Aorta (tissue), 5 donors: ENCODE data around the gene KCNN4. TPM values are rescaled to one million over a fixed set of nuclear protein-coding genes. Genes with fewer than 3 reads are reported as not detected.

Experiments used
- ATAC-seq: fragments of 200-7000 bp; cut with Tn5 transposase; one replicate; pipeline ENCODE4 v1.9.1; 2022; ENCODE audit warnings: moderate library complexity; ENCODE audit not compliant: low FRiP score
- DNase-seq, 2 donors: peaks; one replicate each; pipeline ENCODE4 v3.0.0-alpha.2; 2020
- H3K27ac ChIP-seq, 2 donors: one replicate each; pipeline ENCODE4 v1.5.1; 2013; ENCODE audit warnings: low read length in 2 of 2, mild to moderate bottlenecking in 2 of 2, moderate library complexity in 2 of 2, control low read depth in 1 of 2, inconsistent platforms in 1 of 2, low read depth in 1 of 2
- H3K27me3 ChIP-seq, 2 donors: one replicate each; pipeline ENCODE4 v1.6.1; 2013; ENCODE audit warnings: control low read depth in 1 of 2, low read length in 1 of 2, mild to moderate bottlenecking in 1 of 2, moderate library complexity in 1 of 2; ENCODE audit not compliant: insufficient read depth in 2 of 2, control insufficient read depth in 1 of 2
- H3K36me3 ChIP-seq, 2 donors: one replicate each; pipeline ENCODE4 v1.6.1; 2013; ENCODE audit warnings: control low read depth in 1 of 2, low read length in 1 of 2, mild to moderate bottlenecking in 1 of 2; ENCODE audit not compliant: insufficient read depth in 2 of 2, control insufficient read depth in 1 of 2
- H3K4me1 ChIP-seq, 2 donors: one replicate each; pipeline ENCODE4 v1.6.1; 2013; ENCODE audit warnings: low read length in 2 of 2, control low read depth in 1 of 2, mild to moderate bottlenecking in 1 of 2, moderate library complexity in 1 of 2; ENCODE audit not compliant: insufficient read depth in 2 of 2, control insufficient read depth in 1 of 2
- H3K4me3 ChIP-seq, 2 donors: one replicate each; pipeline ENCODE4 v1.5.1; 2013; ENCODE audit warnings: low read length in 2 of 2, control low read depth in 1 of 2, mild to moderate bottlenecking in 1 of 2
- H3K9me3 ChIP-seq: one replicate; pipeline ENCODE4 v1.6.1; 2013; ENCODE audit warnings: mild to moderate bottlenecking, low read length; ENCODE audit not compliant: control insufficient read depth
- WGBS, 2 donors: extraction: QIAGEN DNeasy Blood & Tissue Kit; methylation state at CpG; one replicate each; pipeline ENCODE4 v1.1.7; 2013; 5-methylcytosine and 5-hydroxymethylcytosine counted together
- intact Hi-C, 2 donors: fragments of 100-400 bp; cut with DNase I; formaldehyde crosslinking; loops; one replicate each; pipeline versions ENCODE4 v1.14.2 to v1.15.0; 2022
- polyA plus RNA-seq, 2 donors: library from polyadenylated mRNA; stranded (reverse); fragments of 200-250 nt; gene quantifications; one replicate each; pipeline ENCODE4 v1.2.3, GENCODE V29; 2013
- total RNA-seq, 2 donors: library from RNA; stranded (reverse); fragmentation: NEBNext Ultra II Directional; extraction: Animal tissue kit (Norgen Biotek cat#: 25700); gene quantifications; one replicate each; pipeline ENCODE4 v1.2.1, GENCODE V29; 2021
- donor health status: healthy with polysubstance abuse.
- donor health status: Bipolar disorder and iron deficiency.
- donor health status: DM: no; HTN: no; CAD: no.
- donor health status: DM: no; HTN: no; CAD: no.
- donor health status: DM: yes; HTN: yes; CAD: no.

The KCNN4 gene
- total and polyA plus RNA-seq, 4 donors: 1.5 to 8.6 (median 4.2) TPM

GRCh38 chr19:43739439-43740235, 41.1 kb downstream of the KCNN4 start:
- Histone ChIP-seq H3K9me3 (no peaks in the 10 kb centered on the region), H3K4me3 (no peak overlapping the region), H3K36me3 (peaks cover 5 to 12% of the 10 kb centered on the region in 2 donors), H3K4me1 (no peaks in the 10 kb centered on the region), H3K27me3 (no peaks in the 10 kb centered on the region), H3K27ac (no peak overlapping the region)
- no peak for DNase-seq
- no peak for ATAC-seq
- intact Hi-C loops: no loop called here
- WGBS, 2 donors: 88 to 89% methylated on average over 16 of the region's 16 CpGs

- peaks cover 5 to 12% of the 10 kb centered on the region in 2 donors for H3K36me3 ChIP-seq
- peak; percentile 36 for ATAC-seq
- no peaks in the 10 kb centered on the region for H3K27me3 ChIP-seq
- intact Hi-C loops: no loop called here
- H3K27ac ChIP-seq: no peak overlapping the region
- DNase-seq: no peak
- H3K4me1 ChIP-seq: no peaks in the 10 kb centered on the region
- no peak overlapping the region for H3K4me3 ChIP-seq
- WGBS, 2 donors: 56 to 58% methylated on average over 5 of the region's 5 CpGs
- no peaks in the 10 kb centered on the region for H3K9me3 ChIP-seq
These were observed 42.0 kb downstream of the KCNN4 start for GRCh38 chr19:43738780-43739211.

- Histone ChIP-seq H3K27me3 (no peaks in the 10 kb centered on the region), H3K27ac (no peak overlapping the region), H3K4me1 (no peaks in the 10 kb centered on the region), H3K9me3 (no peaks in the 10 kb centered on the region), H3K36me3 (peaks cover 5 to 20% of the 10 kb centered on the region in 2 donors), H3K4me3 (no peak overlapping the region)
- no peak for ATAC-seq
- intact Hi-C loops: no loop called here
- no peak for DNase-seq
These were observed 44.8 kb downstream of the KCNN4 start for GRCh38 chr19:43735957-43736356.

GRCh38 chr19:43735013-43735412, 45.8 kb downstream of the KCNN4 start:
- Histone ChIP-seq H3K9me3 (no peaks in the 10 kb centered on the region), H3K27me3 (no peaks in the 10 kb centered on the region), H3K4me3 (no peak overlapping the region), H3K4me1 (no peaks in the 10 kb centered on the region), H3K27ac (no peak overlapping the region), H3K36me3 (peaks cover 5 to 20% of the 10 kb centered on the region in 2 donors)
- ATAC-seq (no peak), DNase-seq (no peak)
- 96 to 97% methylated on average over 6 of the region's 6 CpGs for WGBS, 2 donors
- intact Hi-C loops: no loop called here

- Histone ChIP-seq H3K9me3 (no peaks in the 10 kb centered on the region), H3K27me3 (no peaks in the 10 kb centered on the region), H3K36me3 (peaks cover 0 to 11% of the 10 kb centered on the region in 2 donors), H3K4me3 (no peak overlapping the region), H3K4me1 (no peaks in the 10 kb centered on the region), H3K27ac (no peak overlapping the region)
- no peak for ATAC-seq
- 79 to 88% methylated on average over 1 of the region's 1 CpG for WGBS, 2 donors
- DNase-seq: no peak
- intact Hi-C loops: no loop called here
These were observed 48.9 kb downstream of the KCNN4 start for GRCh38 chr19:43731846-43732245.

- H3K4me3 ChIP-seq: no peak overlapping the region
- H3K36me3 ChIP-seq: peaks cover 0 to 9% of the 10 kb centered on the region in 2 donors
- ATAC-seq (peak; percentile 14), DNase-seq (no peak)
- 78 to 82% methylated on average over 14 of the region's 14 CpGs for WGBS, 2 donors
- H3K27ac ChIP-seq: no peak overlapping the region
- no peaks in the 10 kb centered on the region for H3K9me3 ChIP-seq
- H3K27me3 ChIP-seq: no peaks in the 10 kb centered on the region
- no peaks in the 10 kb centered on the region for H3K4me1 ChIP-seq
- intact Hi-C loops: no loop called here
These were observed 49.4 kb downstream of the KCNN4 start for GRCh38 chr19:43731346-43731745.

- WGBS, 2 donors: 75 to 78% methylated on average over 5 of the region's 5 CpGs
- H3K36me3 ChIP-seq: peaks cover 0 to 8% of the 10 kb centered on the region in 2 donors
- no peak overlapping the region for H3K4me3 ChIP-seq
- H3K4me1 ChIP-seq: no peaks in the 10 kb centered on the region
- intact Hi-C loops: no loop called here
- DNase-seq: no peak
- no peaks in the 10 kb centered on the region for H3K27me3 ChIP-seq
- ATAC-seq: no peak
- no peaks in the 10 kb centered on the region for H3K9me3 ChIP-seq
- H3K27ac ChIP-seq: no peak overlapping the region
These were observed 50.9 kb downstream of the KCNN4 start for GRCh38 chr19:43729919-43730318.

GRCh38 chr19:43727593-43727853, 53.2 kb downstream of the KCNN4 start:
- Histone ChIP-seq H3K9me3 (no peaks in the 10 kb centered on the region), H3K4me1 (no peaks in the 10 kb centered on the region), H3K27me3 (no peaks in the 10 kb centered on the region), H3K27ac (no peak overlapping the region), H3K36me3 (peaks cover 0 to under 1% of the 10 kb centered on the region in 2 donors), H3K4me3 (no peak overlapping the region)
- intact Hi-C loops: no loop called here
- DNase-seq: no peak
- ATAC-seq: no peak
- WGBS, 2 donors: 85% methylated on average over 4 of the region's 4 CpGs

- ATAC-seq (no peak), DNase-seq (no peak)
- Histone ChIP-seq H3K27me3 (no peaks in the 10 kb centered on the region), H3K36me3 (no peaks in the 10 kb centered on the region), H3K4me3 (no peak overlapping the region), H3K27ac (no peak overlapping the region), H3K4me1 (no peaks in the 10 kb centered on the region), H3K9me3 (no peaks in the 10 kb centered on the region)
- 49 to 50% methylated on average over 15 of the region's 15 CpGs for WGBS, 2 donors
- intact Hi-C loops: no loop called here
These were observed 53.8 kb downstream of the KCNN4 start for GRCh38 chr19:43726736-43727592.
